Neural cell (in vitro differentiated cells): ENCODE measurements around the gene CLDN14. TPM values are rescaled to one million over a fixed set of nuclear protein-coding genes. Genes with fewer than 3 reads are reported as not detected.

Source experiments
- H2AFZ ChIP-seq: fragments of 200-600, 300-800 bp; sonication (generic), shearing (Covaris generic); 2 replicates; pipeline ENCODE4 v1.6.0; 2014; ENCODE audit warnings: low read depth, mild to moderate bottlenecking, antibody characterized with exemption, low read length, moderate library complexity
- H3F3A ChIP-seq: fragments of 200-600 bp; shearing (Covaris generic); 2 replicates; pipeline ENCODE4 v1.6.1; 2016; ENCODE audit warnings: mild to moderate bottlenecking, moderate library complexity, mixed read lengths, antibody characterized with exemption, low read length; ENCODE audit not compliant: insufficient read depth, poor library complexity, severe bottlenecking
- H3K27ac ChIP-seq: fragments of 200-600, 300-800 bp; sonication (generic), shearing (Covaris generic); 2 replicates; pipeline ENCODE4 v1.5.1; 2014; ENCODE audit warnings: mild to moderate bottlenecking, low read length, moderate library complexity
- H3K27me3 ChIP-seq: fragments of 300-800, 200-600 bp; sonication (generic), shearing (Covaris generic); 2 replicates; pipeline ENCODE4 v1.6.0; 2014; ENCODE audit warnings: mild to moderate bottlenecking, low read depth, low read length, moderate library complexity; ENCODE audit not compliant: insufficient read depth
- H3K36me3 ChIP-seq: fragments of 300-800, 200-600 bp; sonication (generic), shearing (Covaris generic); 2 replicates; pipeline ENCODE4 v1.5.1; 2014; ENCODE audit warnings: mild to moderate bottlenecking, antibody characterized with exemption, low read length, moderate library complexity; ENCODE audit not compliant: insufficient read depth
- H3K4me2 ChIP-seq: fragments of 300-800, 200-600 bp; sonication (generic), shearing (Covaris generic); 2 replicates; pipeline ENCODE4 v1.6.0; 2014; ENCODE audit warnings: mild to moderate bottlenecking, low read length
- H3K4me3 ChIP-seq: fragments of 300-800, 200-600 bp; sonication (generic), shearing (Covaris generic); 2 replicates; pipeline ENCODE4 v1.5.1; 2014; ENCODE audit warnings: mild to moderate bottlenecking, low read length, moderate library complexity
- H3K79me2 ChIP-seq: fragments of 200-600 bp; shearing (Covaris generic); replicated peaks from 2 replicates; pipeline ENCODE4 v1.6.0; 2014; ENCODE audit warnings: mild to moderate bottlenecking, low read length, moderate library complexity; ENCODE audit not compliant: insufficient read depth
- H3K9ac ChIP-seq: fragments of 300-800, 200-600 bp; sonication (generic), shearing (Covaris generic); 2 replicates; pipeline ENCODE4 v1.6.1; 2016; ENCODE audit warnings: mild to moderate bottlenecking, low read length, mixed read lengths
- H3K9me2 ChIP-seq: fragments of 200-600 bp; shearing (Covaris generic); 2 replicates; pipeline ENCODE4 v1.6.1; 2016; ENCODE audit warnings: mild to moderate bottlenecking, low read length, mixed read lengths; ENCODE audit not compliant: insufficient read depth
- H3K9me3 ChIP-seq: fragments of 200-600, 300-800 bp; sonication (generic), shearing (Covaris generic); 2 replicates; pipeline ENCODE4 v1.6.1; 2016; ENCODE audit warnings: mild to moderate bottlenecking, mixed run types, low read length, moderate library complexity, mixed read lengths
- H4K20me1 ChIP-seq: fragments of 200-600 bp; shearing (Covaris generic); 2 replicates; pipeline ENCODE4 v1.6.1; 2016; ENCODE audit warnings: mild to moderate bottlenecking, mixed run types; ENCODE audit not compliant: insufficient read depth
- EP300 ChIP-seq: fragments of 450-650 bp; conservative IDR thresholded peaks from 2 replicates; pipeline ENCODE4 v1.6.1; 2014; ENCODE audit warnings: antibody characterized with exemption, mild to moderate bottlenecking, moderate library complexity; ENCODE audit not compliant: poor library complexity, severe bottlenecking
- EZH2 ChIP-seq: fragments of 200-600, 300-800 bp; shearing (Covaris generic), sonication (generic); IDR thresholded peaks from 2 replicates; pipeline ENCODE4 v1.6.1; 2014; ENCODE audit warnings: antibody characterized with exemption, low read length, borderline replicate concordance, mild to moderate bottlenecking; ENCODE audit not compliant: insufficient read depth, poor library complexity, severe bottlenecking
- MXI1 ChIP-seq: fragments of 450-650 bp; conservative IDR thresholded peaks from 2 replicates; pipeline ENCODE4 v1.6.1; 2014; ENCODE audit warnings: antibody characterized with exemption, mild to moderate bottlenecking; ENCODE audit not compliant: poor library complexity, severe bottlenecking
- POLR2AphosphoS5 ChIP-seq: IDR thresholded peaks from 2 replicates; pipeline ENCODE4 v1.6.1; 2012
- RAD21 ChIP-seq: fragments of 450-650 bp; conservative IDR thresholded peaks from 2 replicates; pipeline ENCODE4 v1.6.1; 2014; ENCODE audit warnings: antibody characterized with exemption, mild to moderate bottlenecking, moderate library complexity
- SMC3 ChIP-seq: fragments of 450-650 bp; conservative IDR thresholded peaks from 2 replicates; pipeline ENCODE4 v1.6.1; 2014; ENCODE audit warnings: antibody characterized with exemption, mild to moderate bottlenecking, moderate library complexity; ENCODE audit not compliant: poor library complexity
- TAF1 ChIP-seq: IDR thresholded peaks from 2 replicates; pipeline ENCODE4 v1.6.1; 2012; ENCODE audit warnings: low read depth
- polyA plus RNA-seq: library from polyadenylated mRNA; depleted of rRNA; stranded (reverse); fragments of >200 nt; gene quantifications from 2 replicates; pipeline ENCODE4 v1.2.3, GENCODE V29; 2014
- TF ChIP-seq, protein P1 (sequence below): IDR thresholded peaks from 2 replicates; pipeline ENCODE4 v1.6.1; 2012; ENCODE audit warnings: borderline replicate concordance
- TF ChIP-seq, protein P2 (sequence below): fragments of 450-650 bp; IDR thresholded peaks from 2 replicates; pipeline ENCODE4 v1.5.1; 2014; ENCODE audit warnings: antibody characterized with exemption, mild to moderate bottlenecking, moderate library complexity; ENCODE audit not compliant: poor library complexity, severe bottlenecking

The CLDN14 gene
- polyA plus RNA-seq, 1 donor from 2014 or later = not detected

DNA sequence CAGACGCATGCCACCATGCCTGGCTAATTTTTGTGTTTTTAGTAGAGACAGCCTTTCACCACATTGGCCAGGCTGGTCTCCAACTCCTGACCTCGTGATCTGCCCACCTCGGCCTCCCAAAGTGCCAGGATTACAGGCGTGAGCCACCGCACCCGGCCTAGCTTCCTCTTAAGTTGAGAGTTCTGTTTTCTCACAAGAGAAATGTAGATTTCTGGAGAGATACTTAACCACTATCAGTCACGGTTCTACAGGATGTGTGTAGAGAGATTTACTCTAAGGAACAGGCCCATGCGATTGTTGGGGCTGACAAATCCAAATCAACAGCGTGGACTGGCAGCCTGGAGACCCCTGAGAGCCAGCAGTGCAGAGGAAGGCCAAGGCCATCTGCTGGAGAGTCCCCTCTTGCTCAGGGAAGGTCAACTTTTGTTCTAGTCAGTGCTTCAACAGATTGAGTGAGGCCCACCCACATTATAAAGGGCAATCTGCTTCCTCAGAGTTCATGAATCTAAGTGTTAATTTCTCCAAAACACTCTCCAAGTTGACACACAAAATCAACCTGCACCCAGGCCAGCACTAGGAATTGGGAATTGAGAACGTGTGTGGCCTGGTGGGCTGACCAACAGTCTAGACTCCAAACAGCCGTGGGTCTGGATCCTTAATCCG lies 56.0 kb downstream of the CLDN14 start:
- H4K20me1 ChIP-seq = no peaks in the 10 kb centered on the region
- H3F3A ChIP-seq = no peaks in the 10 kb centered on the region
- no peak for TF ChIP-seq EZH2
- TF ChIP-seq RAD21 = no peak
- TF ChIP-seq EP300 = no peak
- TF ChIP-seq SMC3 = no peak
- TF ChIP-seq, protein P1, sequence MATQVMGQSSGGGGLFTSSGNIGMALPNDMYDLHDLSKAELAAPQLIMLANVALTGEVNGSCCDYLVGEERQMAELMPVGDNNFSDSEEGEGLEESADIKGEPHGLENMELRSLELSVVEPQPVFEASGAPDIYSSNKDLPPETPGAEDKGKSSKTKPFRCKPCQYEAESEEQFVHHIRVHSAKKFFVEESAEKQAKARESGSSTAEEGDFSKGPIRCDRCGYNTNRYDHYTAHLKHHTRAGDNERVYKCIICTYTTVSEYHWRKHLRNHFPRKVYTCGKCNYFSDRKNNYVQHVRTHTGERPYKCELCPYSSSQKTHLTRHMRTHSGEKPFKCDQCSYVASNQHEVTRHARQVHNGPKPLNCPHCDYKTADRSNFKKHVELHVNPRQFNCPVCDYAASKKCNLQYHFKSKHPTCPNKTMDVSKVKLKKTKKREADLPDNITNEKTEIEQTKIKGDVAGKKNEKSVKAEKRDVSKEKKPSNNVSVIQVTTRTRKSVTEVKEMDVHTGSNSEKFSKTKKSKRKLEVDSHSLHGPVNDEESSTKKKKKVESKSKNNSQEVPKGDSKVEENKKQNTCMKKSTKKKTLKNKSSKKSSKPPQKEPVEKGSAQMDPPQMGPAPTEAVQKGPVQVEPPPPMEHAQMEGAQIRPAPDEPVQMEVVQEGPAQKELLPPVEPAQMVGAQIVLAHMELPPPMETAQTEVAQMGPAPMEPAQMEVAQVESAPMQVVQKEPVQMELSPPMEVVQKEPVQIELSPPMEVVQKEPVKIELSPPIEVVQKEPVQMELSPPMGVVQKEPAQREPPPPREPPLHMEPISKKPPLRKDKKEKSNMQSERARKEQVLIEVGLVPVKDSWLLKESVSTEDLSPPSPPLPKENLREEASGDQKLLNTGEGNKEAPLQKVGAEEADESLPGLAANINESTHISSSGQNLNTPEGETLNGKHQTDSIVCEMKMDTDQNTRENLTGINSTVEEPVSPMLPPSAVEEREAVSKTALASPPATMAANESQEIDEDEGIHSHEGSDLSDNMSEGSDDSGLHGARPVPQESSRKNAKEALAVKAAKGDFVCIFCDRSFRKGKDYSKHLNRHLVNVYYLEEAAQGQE = no peak
- TF ChIP-seq TAF1 = no peak
- no peak for TF ChIP-seq MXI1
- TF ChIP-seq POLR2AphosphoS5 = no peak
- TF ChIP-seq, protein P2, sequence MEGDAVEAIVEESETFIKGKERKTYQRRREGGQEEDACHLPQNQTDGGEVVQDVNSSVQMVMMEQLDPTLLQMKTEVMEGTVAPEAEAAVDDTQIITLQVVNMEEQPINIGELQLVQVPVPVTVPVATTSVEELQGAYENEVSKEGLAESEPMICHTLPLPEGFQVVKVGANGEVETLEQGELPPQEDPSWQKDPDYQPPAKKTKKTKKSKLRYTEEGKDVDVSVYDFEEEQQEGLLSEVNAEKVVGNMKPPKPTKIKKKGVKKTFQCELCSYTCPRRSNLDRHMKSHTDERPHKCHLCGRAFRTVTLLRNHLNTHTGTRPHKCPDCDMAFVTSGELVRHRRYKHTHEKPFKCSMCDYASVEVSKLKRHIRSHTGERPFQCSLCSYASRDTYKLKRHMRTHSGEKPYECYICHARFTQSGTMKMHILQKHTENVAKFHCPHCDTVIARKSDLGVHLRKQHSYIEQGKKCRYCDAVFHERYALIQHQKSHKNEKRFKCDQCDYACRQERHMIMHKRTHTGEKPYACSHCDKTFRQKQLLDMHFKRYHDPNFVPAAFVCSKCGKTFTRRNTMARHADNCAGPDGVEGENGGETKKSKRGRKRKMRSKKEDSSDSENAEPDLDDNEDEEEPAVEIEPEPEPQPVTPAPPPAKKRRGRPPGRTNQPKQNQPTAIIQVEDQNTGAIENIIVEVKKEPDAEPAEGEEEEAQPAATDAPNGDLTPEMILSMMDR = no peak
- no peaks in the 10 kb centered on the region for H3K79me2 ChIP-seq
- H3K4me3 ChIP-seq = no peak overlapping the region
- no peak overlapping the region for H3K9ac ChIP-seq
- no peaks in the 10 kb centered on the region for H3K36me3 ChIP-seq
- no peak overlapping the region for H3K27ac ChIP-seq
- no peak overlapping the region for H2AFZ ChIP-seq
- no peaks in the 10 kb centered on the region for H3K27me3 ChIP-seq
- no peak overlapping the region for H3K4me2 ChIP-seq
- H3K9me2 ChIP-seq = no peaks in the 10 kb centered on the region
- no peaks in the 10 kb centered on the region for H3K9me3 ChIP-seq

- no peaks in the 10 kb centered on the region for H3K9me3 ChIP-seq
- H3K36me3 ChIP-seq = no peaks in the 10 kb centered on the region
- H3K4me3 ChIP-seq = no peak overlapping the region
- H4K20me1 ChIP-seq = no peaks in the 10 kb centered on the region
- TF ChIP-seq POLR2AphosphoS5 (no peak), EZH2 (no peak), EP300 (no peak)
- no peak overlapping the region for H3K27ac ChIP-seq
- H3K4me2 ChIP-seq = no peak overlapping the region
- no peak overlapping the region for H3K9ac ChIP-seq
- no peaks in the 10 kb centered on the region for H3K79me2 ChIP-seq
- no peaks in the 10 kb centered on the region for H3K27me3 ChIP-seq
- H3F3A ChIP-seq = no peaks in the 10 kb centered on the region
- no peaks in the 10 kb centered on the region for H3K9me2 ChIP-seq
- no peak overlapping the region for H2AFZ ChIP-seq
Observed at GRCh38 chr21:36422279-36423098, 57.4 kb downstream of the CLDN14 start.
